ENCODE results near the gene PBX3. TPM values are rescaled to one million over a fixed set of nuclear protein-coding genes. Genes with fewer than 3 reads are reported as not detected.

PBX3 gene
- total and polyA plus RNA-seq, 10 of the 15 experiments (the other 5 are each of a cell fraction or from before 2014, with no cell fraction given), result 6.7 to 146 (median 22.2) TPM

DNA sequence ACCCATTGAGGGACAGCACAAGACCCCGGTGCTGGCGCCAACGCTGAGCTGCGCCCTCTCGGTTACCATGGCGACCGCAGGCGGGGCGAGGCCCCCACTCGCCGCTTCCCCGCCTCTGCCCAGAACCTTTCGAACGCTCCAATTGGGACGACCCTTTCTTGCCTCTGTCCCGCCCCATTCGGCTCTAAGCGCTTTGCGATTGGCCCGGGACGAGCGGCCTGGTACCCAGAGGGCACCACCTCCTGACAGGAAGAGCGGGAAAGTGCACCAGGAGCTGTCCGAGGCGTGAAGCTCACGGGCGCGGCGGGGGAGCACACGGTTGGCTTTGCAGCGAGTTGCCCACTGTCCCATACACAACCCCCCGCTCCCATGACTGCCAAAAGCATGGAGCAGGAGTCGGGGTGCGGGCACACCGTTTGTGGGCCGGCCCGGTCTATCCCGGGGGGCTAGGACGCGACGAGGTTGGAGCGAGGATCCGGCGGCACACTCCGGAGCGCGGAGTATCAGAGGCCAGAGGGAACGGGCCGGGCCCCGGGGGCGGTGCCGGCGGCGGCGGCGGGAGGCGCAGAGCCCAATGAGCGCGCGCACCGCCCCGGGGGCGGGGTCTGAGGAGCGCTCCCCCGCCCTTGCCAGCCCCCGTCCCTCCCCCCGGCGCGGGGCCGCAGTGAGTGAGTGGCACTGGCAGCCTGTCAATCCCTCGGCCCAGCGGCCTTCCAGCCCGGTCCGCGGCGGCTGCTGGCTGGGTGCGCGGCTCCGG, 978 bp upstream of the PBX3 start:
- no peaks in the 10 kb centered on the region for H3K36me3 ChIP-seq (ENCODE audit: control insufficient read depth in 2 of 2, insufficient read depth in 2 of 2, low read length in 1 of 2)
- ChIA-PET CTCF (interaction anchor here (1.1 to 1.4 kb wide), 3 partner anchors 43 to 188 kb away, joined by 3 to 9 read pairs (median 4); no protein-coding TSS in a partner anchor), POLR2A (interaction anchor here (0.6 to 1.8 kb wide), 11 partner anchors 8 to 163 kb away, joined by 3 to 5 read pairs (median 4); partner anchors contain the start of gene MAPKAP1), SMC1A (ENCODE audit: uncharacterized antibody, unreplicated experiment) (interaction anchor here (0.8 to 2.4 kb wide), 14 partner anchors 10 to 188 kb away, joined by 3 to 11 read pairs (median 4); partner anchors contain the start of gene MAPKAP1), RAD21 (ENCODE audit: unreplicated experiment) (interaction anchor here (0.8 to 2.1 kb wide), 14 partner anchors 8 to 339 kb away, joined by 3 to 9 read pairs (median 6); partner anchors contain the start of gene MAPKAP1)
- H3K9ac ChIP-seq (ENCODE audit: control insufficient read depth, insufficient read depth, low read length), result peak overlapping the region; percentile 73
- H3K27me3 ChIP-seq (replicated peaks in 1 of 2; ENCODE audit: control insufficient read depth in 2 of 2, insufficient read depth in 2 of 2, low read length in 1 of 2), result no peaks in the 10 kb centered on the region
- no TSS peak for BruUV-seq (replicated peaks)
- intact Hi-C loops (cut with micrococcal nuclease; ENCODE audit: unreplicated experiment), result loop anchor here (1.0 to 5.0 kb wide), 3 partner anchors 39 to 189 kb away; partner anchors contain the start of gene MAPKAP1
- in situ Hi-C loops (cut with MboI), result no loop called here
- H3K27ac ChIP-seq (ENCODE audit: control insufficient read depth, insufficient read depth), result peak overlapping the region; percentile 74
- no peaks in the 10 kb centered on the region for H4K20me1 ChIP-seq (ENCODE audit: control insufficient read depth, insufficient read depth)
- ATAC-seq, result peak; percentile 86
- peak; percentile 77 for FAIRE-seq
- H2AFZ ChIP-seq (ENCODE audit: control insufficient read depth, low read depth, low read length), result peak overlapping the region; percentile 94
- peak; percentile 82 for DNase-seq (ENCODE audit: low read depth, low spot score)
- H3K4me1 ChIP-seq (ENCODE audit: control insufficient read depth, insufficient read depth, low read length), result peaks cover 7% of the 10 kb centered on the region
- peak overlapping the region; percentile 81; the same call in 1 of the 2 replicates for H3K4me3 ChIP-seq
- WGBS (ENCODE audit: insufficient coverage, insufficient replicate concordance, low lambda C conversion rate, missing lambda C conversion rate), result 1% methylated on average over 52 of the region's 79 CpGs
- H3K9me3 ChIP-seq (replicated peaks; ENCODE audit: control insufficient read depth, insufficient read depth, low read length), result no peaks in the 10 kb centered on the region
- H3K79me2 ChIP-seq (ENCODE audit: control insufficient read depth, insufficient read depth, low read length), result peaks cover 40% of the 10 kb centered on the region
- peak overlapping the region; percentile 96 for H3K4me2 ChIP-seq (ENCODE audit: control insufficient read depth, insufficient read depth)
- no peak for TF ChIP-seq ETV6 (conservative IDR thresholded peaks at IDR 0.05 in 1 of 2, IDR thresholded peaks at IDR 0.05 in 1 of 2; ENCODE audit: borderline replicate concordance in 1 of 2, low read depth in 1 of 2)
- TF ChIP-seq NKRF (conservative IDR thresholded peaks at IDR 0.05), result peak; percentile 80
- TF ChIP-seq IKZF1 (conservative IDR thresholded peaks at IDR 0.05), result peak; percentile 86
- TF ChIP-seq BHLHE40 (IDR thresholded peaks at IDR 0.05; ENCODE audit: borderline replicate concordance in 1 of 2, low read depth in 2 of 2, low read length in 1 of 2), result peak in 1 of 2 experiments; percentile 77; a peak in 2 of 4 replicates
- TF ChIP-seq, protein P1, sequence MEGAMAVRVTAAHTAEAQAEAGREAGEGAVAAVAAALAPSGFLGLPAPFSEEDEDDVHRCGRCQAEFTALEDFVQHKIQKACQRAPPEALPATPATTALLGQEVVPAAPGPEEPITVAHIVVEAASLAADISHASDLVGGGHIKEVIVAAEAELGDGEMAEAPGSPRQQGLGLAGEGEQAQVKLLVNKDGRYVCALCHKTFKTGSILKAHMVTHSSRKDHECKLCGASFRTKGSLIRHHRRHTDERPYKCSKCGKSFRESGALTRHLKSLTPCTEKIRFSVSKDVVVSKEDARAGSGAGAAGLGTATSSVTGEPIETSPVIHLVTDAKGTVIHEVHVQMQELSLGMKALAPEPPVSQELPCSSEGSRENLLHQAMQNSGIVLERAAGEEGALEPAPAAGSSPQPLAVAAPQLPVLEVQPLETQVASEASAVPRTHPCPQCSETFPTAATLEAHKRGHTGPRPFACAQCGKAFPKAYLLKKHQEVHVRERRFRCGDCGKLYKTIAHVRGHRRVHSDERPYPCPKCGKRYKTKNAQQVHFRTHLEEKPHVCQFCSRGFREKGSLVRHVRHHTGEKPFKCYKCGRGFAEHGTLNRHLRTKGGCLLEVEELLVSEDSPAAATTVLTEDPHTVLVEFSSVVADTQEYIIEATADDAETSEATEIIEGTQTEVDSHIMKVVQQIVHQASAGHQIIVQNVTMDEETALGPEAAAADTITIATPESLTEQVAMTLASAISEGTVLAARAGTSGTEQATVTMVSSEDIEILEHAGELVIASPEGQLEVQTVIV (IDR thresholded peaks at IDR 0.05; ENCODE audit: borderline replicate concordance, partially characterized antibody), result no peak
- TF ChIP-seq NFYB (IDR thresholded peaks at IDR 0.05; ENCODE audit: insufficient read depth, low read depth, low read length), result peak; percentile 64
- TF ChIP-seq FOXM1 (IDR thresholded peaks at IDR 0.05; ENCODE audit: low read depth, low read length), result no peak
- peak; percentile 92 for TF ChIP-seq GATAD2B (conservative IDR thresholded peaks at IDR 0.05; ENCODE audit: low read depth)
- TF ChIP-seq POLR2A (IDR thresholded peaks at IDR 0.05; ENCODE audit: low read depth, low read length), result peak; percentile 85
- TF ChIP-seq STAT3 (IDR thresholded peaks at IDR 0.05; ENCODE audit: low read depth, low read length), result no peak
- TF ChIP-seq, protein P2, sequence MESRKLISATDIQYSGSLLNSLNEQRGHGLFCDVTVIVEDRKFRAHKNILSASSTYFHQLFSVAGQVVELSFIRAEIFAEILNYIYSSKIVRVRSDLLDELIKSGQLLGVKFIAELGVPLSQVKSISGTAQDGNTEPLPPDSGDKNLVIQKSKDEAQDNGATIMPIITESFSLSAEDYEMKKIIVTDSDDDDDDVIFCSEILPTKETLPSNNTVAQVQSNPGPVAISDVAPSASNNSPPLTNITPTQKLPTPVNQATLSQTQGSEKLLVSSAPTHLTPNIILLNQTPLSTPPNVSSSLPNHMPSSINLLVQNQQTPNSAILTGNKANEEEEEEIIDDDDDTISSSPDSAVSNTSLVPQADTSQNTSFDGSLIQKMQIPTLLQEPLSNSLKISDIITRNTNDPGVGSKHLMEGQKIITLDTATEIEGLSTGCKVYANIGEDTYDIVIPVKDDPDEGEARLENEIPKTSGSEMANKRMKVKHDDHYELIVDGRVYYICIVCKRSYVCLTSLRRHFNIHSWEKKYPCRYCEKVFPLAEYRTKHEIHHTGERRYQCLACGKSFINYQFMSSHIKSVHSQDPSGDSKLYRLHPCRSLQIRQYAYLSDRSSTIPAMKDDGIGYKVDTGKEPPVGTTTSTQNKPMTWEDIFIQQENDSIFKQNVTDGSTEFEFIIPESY (IDR thresholded peaks at IDR 0.05), result 0 out of 2 replicates have a peak, but pooled peaks have one; percentile 12
- no peak for TF ChIP-seq CBFB (IDR thresholded peaks at IDR 0.05; ENCODE audit: low read depth)
- TF ChIP-seq YBX1 (IDR thresholded peaks at IDR 0.05), result no peak
- TF ChIP-seq FOS (IDR thresholded peaks at IDR 0.05; ENCODE audit: borderline replicate concordance, extremely low read depth, insufficient read length), result peak; percentile 6
